HepG2 (cell line): ENCODE results near the gene SMAD1. TPM values are rescaled to one million over a fixed set of nuclear protein-coding genes. Genes with fewer than 3 reads are reported as not detected.

Experiments
- CCAR2 ChIP-seq: fragments of 200-400 bp; formaldehyde crosslinking; optimal IDR thresholded peaks from 2 replicates; pipeline ENCODE3; 2018; ENCODE audit warnings: low read depth, mild to moderate bottlenecking, low read length, moderate library complexity
- HNRNPL ChIP-seq: fragments of 200-400 bp; formaldehyde crosslinking; IDR thresholded peaks from 2 replicates; pipeline ENCODE4 v1.6.1; 2017; ENCODE audit warnings: mild to moderate bottlenecking, low read depth, low read length
- MED8 ChIP-seq: sonication (generic); formaldehyde crosslinking; IDR thresholded peaks from 2 replicates; pipeline ENCODE4 v1.8.1; 2023; ENCODE audit warnings: mild to moderate bottlenecking, missing genetic modification reagents; ENCODE audit not compliant: insufficient replicate concordance
- MIER3 ChIP-seq: IDR thresholded peaks from 2 replicates; pipeline ENCODE4 v1.6.1; 2016; ENCODE audit warnings: missing compliant biosample characterization, borderline replicate concordance
- PAX8 ChIP-seq: sonication (generic); formaldehyde crosslinking; IDR thresholded peaks from 2 replicates; pipeline ENCODE4 v1.8.0; 2022; ENCODE audit warnings: mild to moderate bottlenecking, missing genetic modification reagents, borderline replicate concordance
- ZFP36L1 ChIP-seq: sonication (generic); formaldehyde crosslinking; IDR thresholded peaks from 2 replicates; pipeline ENCODE4 v1.8.0; 2022; ENCODE audit warnings: mild to moderate bottlenecking, missing genetic modification reagents, moderate library complexity
- ZNF496 ChIP-seq: sonication (generic); formaldehyde crosslinking; IDR thresholded peaks from 2 replicates; pipeline ENCODE4 v1.8.1; 2023; ENCODE audit warnings: mild to moderate bottlenecking, moderate library complexity, missing genetic modification reagents; ENCODE audit not compliant: insufficient replicate concordance
- ZNF501 ChIP-seq: sonication (generic); formaldehyde crosslinking; IDR thresholded peaks from 2 replicates; pipeline ENCODE4 v1.5.1; 2020; ENCODE audit warnings: mild to moderate bottlenecking, moderate library complexity, missing genetic modification reagents
- polyA plus RNA-seq, 8 experiments: library from polyadenylated mRNA; depleted of rRNA in 3 of 8; stranded (reverse) in 7 of 8; unstranded in 1 of 8; fragments of >200 nt; fragmentation: Illumina TruSeq in 4 of 8; extraction: Trizol in 4 of 8; gene quantifications; 2 replicates each; pipeline versions ENCODE4 v1.2.1 to v1.2.3, GENCODE V29; 2011 to 2016; ENCODE audit warnings: low read depth in 4 of 8, missing spikeins in 1 of 8, mixed read lengths in 1 of 8; ENCODE audit not compliant: insufficient read depth in 1 of 8
- total RNA-seq, 5 experiments: library from RNA; depleted of rRNA; stranded (reverse); fragments of >200 nt; fragmentation: Illumina TruSeq; extraction: Trizol; gene quantifications; 2 replicates each; pipeline ENCODE4 v1.2.3, GENCODE V29; 2016; ENCODE audit warnings: low read depth in 1 of 5
- TF ChIP-seq, protein P1 (sequence below): sonication (generic); formaldehyde crosslinking; IDR thresholded peaks from 2 replicates; pipeline ENCODE4 v1.5.0; 2020; ENCODE audit warnings: mild to moderate bottlenecking, missing genetic modification reagents
- TF ChIP-seq, protein P2 (sequence below): sonication (generic); formaldehyde crosslinking; IDR thresholded peaks from 2 replicates; pipeline ENCODE4 v1.5.0; 2020; ENCODE audit warnings: missing genetic modification reagents
- TF ChIP-seq, protein P3 (sequence below): sonication (generic); formaldehyde crosslinking; IDR thresholded peaks from 2 replicates; pipeline ENCODE4 v1.4.0; 2020; ENCODE audit warnings: mild to moderate bottlenecking, missing genetic modification reagents
- TF ChIP-seq, protein P4 (sequence below), 2 experiments: fragments of 450-650 bp in 1 of 2; sonication (generic) in 1 of 2; formaldehyde crosslinking; IDR thresholded peaks; 2 replicates each; pipeline versions ENCODE4 v1.5.0 to v1.8.0; 2020 to 2022; ENCODE audit warnings: mild to moderate bottlenecking in 1 of 2, missing genetic modification reagents in 1 of 2
- TF ChIP-seq, protein P5 (sequence below): sonication (generic); formaldehyde crosslinking; IDR thresholded peaks from 2 replicates; pipeline ENCODE4 v1.4.0; 2020; ENCODE audit warnings: missing genetic modification reagents
- TF ChIP-seq, protein P6 (sequence below): sonication (generic); formaldehyde crosslinking; IDR thresholded peaks from 2 replicates; pipeline ENCODE4 v1.5.0; 2020; ENCODE audit warnings: missing genetic modification reagents
- TF ChIP-seq, protein P7 (sequence below): sonication (generic); formaldehyde crosslinking; IDR thresholded peaks from 2 replicates; pipeline ENCODE4 v1.4.0; 2020; ENCODE audit warnings: mild to moderate bottlenecking, low read depth, missing genetic modification reagents

Gene SMAD1
- total and polyA plus RNA-seq, 2 of the 13 experiments (the other 11 are each of a cell fraction or from before 2014, with no cell fraction given): 12.7 to 16.6 TPM

DNA sequence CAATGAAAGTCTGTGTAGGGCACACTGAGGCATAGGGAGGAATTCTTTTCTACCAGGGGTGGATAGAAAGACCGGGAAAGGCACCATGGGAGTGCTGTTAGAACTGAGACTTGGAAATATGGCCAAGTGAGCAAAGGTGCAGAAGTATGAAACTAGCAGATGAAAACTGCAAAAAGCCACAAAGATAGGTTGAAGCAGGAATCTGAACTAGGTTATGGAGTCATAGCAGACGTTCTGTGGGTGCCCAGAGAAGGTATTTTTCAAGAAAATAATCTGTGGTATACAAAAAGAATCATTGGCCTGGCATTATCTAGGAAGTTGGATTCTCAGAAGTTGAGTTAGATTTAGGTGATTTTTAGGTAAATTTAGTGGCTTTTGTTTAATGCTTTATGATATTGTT is 48.5 kb downstream of the SMAD1 start (continued):
- TF ChIP-seq MED8 (CRISPR knock-in tag) (no peak), MIER3 (no peak), PAX8 (CRISPR knock-in tag) (no peak), CCAR2 (no peak), HNRNPL (no peak), ZNF501 (no peak), ZNF496 (CRISPR knock-in tag) (no peak), ZFP36L1 (CRISPR knock-in tag) (no peak)
- TF ChIP-seq, protein P1, sequence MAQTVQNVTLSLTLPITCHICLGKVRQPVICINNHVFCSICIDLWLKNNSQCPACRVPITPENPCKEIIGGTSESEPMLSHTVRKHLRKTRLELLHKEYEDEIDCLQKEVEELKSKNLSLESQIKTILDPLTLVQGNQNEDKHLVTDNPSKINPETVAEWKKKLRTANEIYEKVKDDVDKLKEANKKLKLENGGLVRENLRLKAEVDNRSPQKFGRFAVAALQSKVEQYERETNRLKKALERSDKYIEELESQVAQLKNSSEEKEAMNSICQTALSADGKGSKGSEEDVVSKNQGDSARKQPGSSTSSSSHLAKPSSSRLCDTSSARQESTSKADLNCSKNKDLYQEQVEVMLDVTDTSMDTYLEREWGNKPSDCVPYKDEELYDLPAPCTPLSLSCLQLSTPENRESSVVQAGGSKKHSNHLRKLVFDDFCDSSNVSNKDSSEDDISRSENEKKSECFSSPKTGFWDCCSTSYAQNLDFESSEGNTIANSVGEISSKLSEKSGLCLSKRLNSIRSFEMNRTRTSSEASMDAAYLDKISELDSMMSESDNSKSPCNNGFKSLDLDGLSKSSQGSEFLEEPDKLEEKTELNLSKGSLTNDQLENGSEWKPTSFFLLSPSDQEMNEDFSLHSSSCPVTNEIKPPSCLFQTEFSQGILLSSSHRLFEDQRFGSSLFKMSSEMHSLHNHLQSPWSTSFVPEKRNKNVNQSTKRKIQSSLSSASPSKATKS (CRISPR knock-in tag): no peak
- TF ChIP-seq, protein P2, sequence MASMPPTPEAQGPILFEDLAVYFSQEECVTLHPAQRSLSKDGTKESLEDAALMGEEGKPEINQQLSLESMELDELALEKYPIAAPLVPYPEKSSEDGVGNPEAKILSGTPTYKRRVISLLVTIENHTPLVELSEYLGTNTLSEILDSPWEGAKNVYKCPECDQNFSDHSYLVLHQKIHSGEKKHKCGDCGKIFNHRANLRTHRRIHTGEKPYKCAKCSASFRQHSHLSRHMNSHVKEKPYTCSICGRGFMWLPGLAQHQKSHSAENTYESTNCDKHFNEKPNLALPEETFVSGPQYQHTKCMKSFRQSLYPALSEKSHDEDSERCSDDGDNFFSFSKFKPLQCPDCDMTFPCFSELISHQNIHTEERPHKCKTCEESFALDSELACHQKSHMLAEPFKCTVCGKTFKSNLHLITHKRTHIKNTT (CRISPR knock-in tag): no peak
- TF ChIP-seq, protein P3, sequence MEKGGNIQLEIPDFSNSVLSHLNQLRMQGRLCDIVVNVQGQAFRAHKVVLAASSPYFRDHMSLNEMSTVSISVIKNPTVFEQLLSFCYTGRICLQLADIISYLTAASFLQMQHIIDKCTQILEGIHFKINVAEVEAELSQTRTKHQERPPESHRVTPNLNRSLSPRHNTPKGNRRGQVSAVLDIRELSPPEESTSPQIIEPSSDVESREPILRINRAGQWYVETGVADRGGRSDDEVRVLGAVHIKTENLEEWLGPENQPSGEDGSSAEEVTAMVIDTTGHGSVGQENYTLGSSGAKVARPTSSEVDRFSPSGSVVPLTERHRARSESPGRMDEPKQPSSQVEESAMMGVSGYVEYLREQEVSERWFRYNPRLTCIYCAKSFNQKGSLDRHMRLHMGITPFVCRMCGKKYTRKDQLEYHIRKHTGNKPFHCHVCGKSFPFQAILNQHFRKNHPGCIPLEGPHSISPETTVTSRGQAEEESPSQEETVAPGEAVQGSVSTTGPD (CRISPR knock-in tag): no peak
- TF ChIP-seq, protein P4, sequence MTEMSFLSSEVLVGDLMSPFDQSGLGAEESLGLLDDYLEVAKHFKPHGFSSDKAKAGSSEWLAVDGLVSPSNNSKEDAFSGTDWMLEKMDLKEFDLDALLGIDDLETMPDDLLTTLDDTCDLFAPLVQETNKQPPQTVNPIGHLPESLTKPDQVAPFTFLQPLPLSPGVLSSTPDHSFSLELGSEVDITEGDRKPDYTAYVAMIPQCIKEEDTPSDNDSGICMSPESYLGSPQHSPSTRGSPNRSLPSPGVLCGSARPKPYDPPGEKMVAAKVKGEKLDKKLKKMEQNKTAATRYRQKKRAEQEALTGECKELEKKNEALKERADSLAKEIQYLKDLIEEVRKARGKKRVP (CRISPR knock-in tag; IDR thresholded peaks at IDR 0.05): no peak
- TF ChIP-seq, protein P5, sequence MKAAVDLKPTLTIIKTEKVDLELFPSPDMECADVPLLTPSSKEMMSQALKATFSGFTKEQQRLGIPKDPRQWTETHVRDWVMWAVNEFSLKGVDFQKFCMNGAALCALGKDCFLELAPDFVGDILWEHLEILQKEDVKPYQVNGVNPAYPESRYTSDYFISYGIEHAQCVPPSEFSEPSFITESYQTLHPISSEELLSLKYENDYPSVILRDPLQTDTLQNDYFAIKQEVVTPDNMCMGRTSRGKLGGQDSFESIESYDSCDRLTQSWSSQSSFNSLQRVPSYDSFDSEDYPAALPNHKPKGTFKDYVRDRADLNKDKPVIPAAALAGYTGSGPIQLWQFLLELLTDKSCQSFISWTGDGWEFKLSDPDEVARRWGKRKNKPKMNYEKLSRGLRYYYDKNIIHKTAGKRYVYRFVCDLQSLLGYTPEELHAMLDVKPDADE (CRISPR knock-in tag): no peak
- TF ChIP-seq, protein P6, sequence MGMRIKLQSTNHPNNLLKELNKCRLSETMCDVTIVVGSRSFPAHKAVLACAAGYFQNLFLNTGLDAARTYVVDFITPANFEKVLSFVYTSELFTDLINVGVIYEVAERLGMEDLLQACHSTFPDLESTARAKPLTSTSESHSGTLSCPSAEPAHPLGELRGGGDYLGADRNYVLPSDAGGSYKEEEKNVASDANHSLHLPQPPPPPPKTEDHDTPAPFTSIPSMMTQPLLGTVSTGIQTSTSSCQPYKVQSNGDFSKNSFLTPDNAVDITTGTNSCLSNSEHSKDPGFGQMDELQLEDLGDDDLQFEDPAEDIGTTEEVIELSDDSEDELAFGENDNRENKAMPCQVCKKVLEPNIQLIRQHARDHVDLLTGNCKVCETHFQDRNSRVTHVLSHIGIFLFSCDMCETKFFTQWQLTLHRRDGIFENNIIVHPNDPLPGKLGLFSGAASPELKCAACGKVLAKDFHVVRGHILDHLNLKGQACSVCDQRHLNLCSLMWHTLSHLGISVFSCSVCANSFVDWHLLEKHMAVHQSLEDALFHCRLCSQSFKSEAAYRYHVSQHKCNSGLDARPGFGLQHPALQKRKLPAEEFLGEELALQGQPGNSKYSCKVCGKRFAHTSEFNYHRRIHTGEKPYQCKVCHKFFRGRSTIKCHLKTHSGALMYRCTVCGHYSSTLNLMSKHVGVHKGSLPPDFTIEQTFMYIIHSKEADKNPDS (CRISPR knock-in tag): no peak
- TF ChIP-seq, protein P7, sequence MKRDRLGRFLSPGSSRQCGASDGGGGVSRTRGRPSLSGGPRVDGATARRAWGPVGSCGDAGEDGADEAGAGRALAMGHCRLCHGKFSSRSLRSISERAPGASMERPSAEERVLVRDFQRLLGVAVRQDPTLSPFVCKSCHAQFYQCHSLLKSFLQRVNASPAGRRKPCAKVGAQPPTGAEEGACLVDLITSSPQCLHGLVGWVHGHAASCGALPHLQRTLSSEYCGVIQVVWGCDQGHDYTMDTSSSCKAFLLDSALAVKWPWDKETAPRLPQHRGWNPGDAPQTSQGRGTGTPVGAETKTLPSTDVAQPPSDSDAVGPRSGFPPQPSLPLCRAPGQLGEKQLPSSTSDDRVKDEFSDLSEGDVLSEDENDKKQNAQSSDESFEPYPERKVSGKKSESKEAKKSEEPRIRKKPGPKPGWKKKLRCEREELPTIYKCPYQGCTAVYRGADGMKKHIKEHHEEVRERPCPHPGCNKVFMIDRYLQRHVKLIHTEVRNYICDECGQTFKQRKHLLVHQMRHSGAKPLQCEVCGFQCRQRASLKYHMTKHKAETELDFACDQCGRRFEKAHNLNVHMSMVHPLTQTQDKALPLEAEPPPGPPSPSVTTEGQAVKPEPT (CRISPR knock-in tag): no peak
